CD14-positive monocyte (primary cell): ENCODE measurements around the gene PAXX. TPM values are rescaled to one million over a fixed set of nuclear protein-coding genes. Genes with fewer than 3 reads are reported as not detected.

Source experiments
- DNase-seq, 3 donors: peaks; one replicate each; pipeline ENCODE4 v3.0.0-alpha.2; 2011 to 2022
- H2AFZ ChIP-seq: 2 replicates; pipeline ENCODE4 v1.6.0; 2012; ENCODE audit warnings: mild to moderate bottlenecking, low read depth, low read length, inconsistent platforms; ENCODE audit not compliant: insufficient read depth, poor library complexity, severe bottlenecking
- H3K27ac ChIP-seq, 2 donors: 1 replicate in 1 of 2; 2 replicates in 1 of 2; pipeline ENCODE4 v1.5.1; 2012 to 2013; ENCODE audit warnings: low read length in 2 of 2, control low read depth in 1 of 2, inconsistent platforms in 1 of 2, low read depth in 1 of 2, mild to moderate bottlenecking in 1 of 2
- H3K27me3 ChIP-seq, 2 donors: one replicate each; pipeline versions ENCODE4 v1.6.0 to v1.6.1; 2011 to 2013; ENCODE audit warnings: low read length in 2 of 2; ENCODE audit not compliant: control insufficient read depth in 2 of 2, insufficient read depth in 2 of 2
- H3K36me3 ChIP-seq, 2 donors: replicated peaks in 1 of 2; 1 replicate in 1 of 2; 2 replicates in 1 of 2; pipeline versions ENCODE4 v1.5.1 to v1.6.1; 2012 to 2013; ENCODE audit warnings: low read length in 2 of 2, control low read depth in 1 of 2, inconsistent platforms in 1 of 2, mild to moderate bottlenecking in 1 of 2; ENCODE audit not compliant: insufficient read depth in 2 of 2, control insufficient read depth in 1 of 2
- H3K4me1 ChIP-seq, 2 donors: 1 replicate in 1 of 2; 2 replicates in 1 of 2; pipeline versions ENCODE4 v1.5.1 to v1.6.1; 2012 to 2013; ENCODE audit warnings: low read length in 2 of 2, control low read depth in 1 of 2, inconsistent platforms in 1 of 2, mild to moderate bottlenecking in 1 of 2, moderate library complexity in 1 of 2; ENCODE audit not compliant: insufficient read depth in 2 of 2, control insufficient read depth in 1 of 2
- H3K4me2 ChIP-seq: replicated peaks from 2 replicates; pipeline ENCODE3; 2012; ENCODE audit warnings: low read length, moderate library complexity, mild to moderate bottlenecking; ENCODE audit not compliant: poor library complexity, severe bottlenecking; ENCODE audit errors: extremely low read depth
- H3K4me3 ChIP-seq, 3 experiments: fragments of 200-600 bp in 1 of 3; sonication (generic) in 1 of 3; replicated peaks in 1 of 3; 1 replicate in 2 of 3; 2 replicates in 1 of 3; pipeline ENCODE4 v1.5.1; 2011 to 2013; ENCODE audit warnings: low read length in 3 of 3, mild to moderate bottlenecking in 3 of 3, control low read depth in 2 of 3, low read depth in 2 of 3, inconsistent platforms in 1 of 3, moderate library complexity in 1 of 3
- H3K79me2 ChIP-seq: 2 replicates; pipeline ENCODE4 v1.6.0; 2012; ENCODE audit warnings: mild to moderate bottlenecking, control low read depth, inconsistent platforms, low read length, moderate library complexity; ENCODE audit not compliant: insufficient read depth
- H3K9ac ChIP-seq: 2 replicates; pipeline ENCODE4 v1.6.0; 2017; ENCODE audit warnings: low read length, mild to moderate bottlenecking; ENCODE audit not compliant: insufficient read depth, poor library complexity, severe bottlenecking
- H3K9me3 ChIP-seq, 2 donors: replicated peaks in 1 of 2; 1 replicate in 1 of 2; 2 replicates in 1 of 2; pipeline versions ENCODE4 v1.5.1 to v1.6.1; 2012 to 2013; ENCODE audit warnings: low read length in 2 of 2, control low read depth in 1 of 2; ENCODE audit not compliant: control insufficient read depth in 1 of 2, insufficient read depth in 1 of 2
- H4K20me1 ChIP-seq: 2 replicates; pipeline ENCODE4 v1.6.0; 2012; ENCODE audit warnings: mild to moderate bottlenecking, low read length, control low read depth, moderate library complexity; ENCODE audit not compliant: insufficient read depth
- H3K27ac Mint-ChIP-seq, 7 donors: one replicate each; pipeline ENCODE4 v1.8.0; 2020; ENCODE audit warnings: mild to moderate bottlenecking in 7 of 7, mixed read lengths in 7 of 7, moderate library complexity in 6 of 7, inconsistent platforms in 2 of 7
- H3K27me3 Mint-ChIP-seq, 3 donors: one replicate each; pipeline ENCODE4 v1.8.0; 2021 to 2022; ENCODE audit warnings: low read depth in 3 of 3, mild to moderate bottlenecking in 3 of 3, mixed read lengths in 3 of 3, moderate library complexity in 3 of 3, inconsistent platforms in 1 of 3
- H3K36me3 Mint-ChIP-seq, 2 donors: one replicate each; pipeline ENCODE4 v1.8.0; 2020; ENCODE audit warnings: mixed read lengths in 2 of 2, inconsistent platforms in 1 of 2, mild to moderate bottlenecking in 1 of 2
- H3K4me1 Mint-ChIP-seq: one replicate; pipeline ENCODE4 v1.8.0; 2020; ENCODE audit warnings: mild to moderate bottlenecking, mixed read lengths
- H3K4me3 Mint-ChIP-seq, 2 donors: one replicate each; pipeline ENCODE4 v1.8.0; 2020; ENCODE audit warnings: mild to moderate bottlenecking in 2 of 2, mixed read lengths in 2 of 2, moderate library complexity in 1 of 2
- H3K9me3 Mint-ChIP-seq, 7 donors: one replicate each; pipeline ENCODE4 v1.8.0; 2020 to 2022; ENCODE audit warnings: mixed read lengths in 7 of 7, mild to moderate bottlenecking in 6 of 7, moderate library complexity in 6 of 7, inconsistent platforms in 2 of 7
- CTCF ChIP-seq: fragments of 200-600 bp; IDR thresholded peaks from one replicate; pipeline ENCODE4 v1.8.0; 2022; ENCODE audit warnings: antibody characterized with exemption, mild to moderate bottlenecking
- whole genome bisulfite sequencing: methylation state at CpG from one replicate; pipeline ENCODE4 v1.1.5; 2013; ENCODE audit warnings: missing lambda C conversion rate; ENCODE audit not compliant: insufficient coverage; 5-methylcytosine and 5-hydroxymethylcytosine counted together
- intact Hi-C, 2 donors: fragments of 100-400 bp; cut with micrococcal nuclease; formaldehyde crosslinking; loops; one replicate each; pipeline versions ENCODE4 v1.15.0 to v1.15.1; 2023
- polyA plus RNA-seq, 3 donors: library from polyadenylated mRNA; depleted of rRNA in 1 of 3; unstranded in 2 of 3; stranded (reverse) in 1 of 3; fragments of 300-500 nt in 2 of 3; fragments of >200 nt in 1 of 3; fragmentation: Illumina TruSeq in 2 of 3; gene quantifications; 1 replicate in 2 of 3; 2 replicates in 1 of 3; pipeline ENCODE4 v1.2.3, GENCODE V29; 2012 to 2021

Gene PAXX
- polyA plus RNA-seq, 3 donors: 35.3 to 92.9 (median 40.7) TPM

- Histone ChIP-seq H3K36me3 (no peaks in the 10 kb centered on the region), H3K27me3 (no peaks in the 10 kb centered on the region), H2AFZ (no peak overlapping the region), H3K4me3 (no peak overlapping the region), H3K4me1 (peaks cover 4 to 9% of the 10 kb centered on the region in 2 donors), H3K9ac (no peak overlapping the region), H3K27ac (no peak overlapping the region), H3K79me2 (no peaks in the 10 kb centered on the region), H3K4me2 (no peak overlapping the region), H4K20me1 (no peaks in the 10 kb centered on the region), H3K9me3 (no peaks in the 10 kb centered on the region)
- TF ChIP-seq CTCF: no peak
- intact Hi-C loops: no loop called here
- peaks cover 0 to 5% (median 3%) of the 10 kb centered on the region in 7 donors for H3K9me3 Mint-ChIP-seq
- H3K4me3 Mint-ChIP-seq: no peak overlapping the region
- H3K36me3 Mint-ChIP-seq: peaks cover 3 to 11% of the 10 kb centered on the region in 2 donors
- peaks cover 0 to 4% (median 2%) of the 10 kb centered on the region in 3 donors for H3K27me3 Mint-ChIP-seq
- DNase-seq: no peak
- WGBS: 91% methylated on average over 5 of the region's 6 CpGs
- peaks cover 3% of the 10 kb centered on the region for H3K4me1 Mint-ChIP-seq
- H3K27ac Mint-ChIP-seq: no peak overlapping the region
Observed at GRCh38 chr9:137021568-137021978, 29.4 kb downstream of the PAXX start.

GRCh38 chr9:137021979-137022661 is 29.9 kb downstream of the PAXX start:
- Mint-ChIP-seq H3K27ac (peak overlapping the region in 3 of 7 donors; percentile 57 to 79 (median 61)), H3K9me3 (peaks cover 0 to 5% (median 3%) of the 10 kb centered on the region in 7 donors), H3K4me3 (no peak overlapping the region), H3K4me1 (peaks cover 6% of the 10 kb centered on the region), H3K36me3 (peaks cover 0 to 6% of the 10 kb centered on the region in 2 donors), H3K27me3 (peaks cover 2 to 5% (median 4%) of the 10 kb centered on the region in 3 donors)
- intact Hi-C loops: no loop called here
- no peaks in the 10 kb centered on the region for H3K79me2 ChIP-seq
- no peak overlapping the region for H3K4me3 ChIP-seq
- H3K27me3 ChIP-seq: no peaks in the 10 kb centered on the region
- H3K9ac ChIP-seq: no peak overlapping the region
- no peak overlapping the region for H3K4me2 ChIP-seq
- H4K20me1 ChIP-seq: no peaks in the 10 kb centered on the region
- H3K4me1 ChIP-seq: peaks cover 4 to 14% of the 10 kb centered on the region in 2 donors
- H2AFZ ChIP-seq: no peak overlapping the region
- 77% methylated on average over 22 of the region's 30 CpGs for WGBS
- H3K9me3 ChIP-seq: no peaks in the 10 kb centered on the region
- TF ChIP-seq CTCF: no peak
- peak; percentile 75 to 89 (median 78) for DNase-seq
- no peaks in the 10 kb centered on the region for H3K36me3 ChIP-seq
- no peak overlapping the region for H3K27ac ChIP-seq
